HepG2 (cell line): Measurements from ENCODE around the gene ADAMTS4. TPM values are rescaled to one million over a fixed set of nuclear protein-coding genes. Genes with fewer than 3 reads are reported as not detected.

ENCODE experiments used
- ATAC-seq: fragments of 200-7000 bp; cut with Tn5 transposase; 3 replicates; pipeline ENCODE4 v1.9.1; 2020; ENCODE audit warnings: mild to moderate bottlenecking, moderate library complexity
- BruUV-seq: library from RNA; stranded (reverse); fragments of 400-500 nt; replicated peaks from 2 replicates; lab custom pipeline; 2021; lab: Mats Ljungman, UMichigan
- CTCF ChIA-PET: fragments of 300-600 bp; formaldehyde crosslinking; extraction: SDS; loops from one replicate; lab custom pipeline; 2021; ENCODE audit warnings: low total read pairs, inconsistent platforms, low intra/inter-chr PET ratio; lab: Yijun Ruan, JAX
- POLR2A ChIA-PET: fragments of 350-600 bp; sonication (Branson Sonifier 250); formaldehyde crosslinking; loops from one replicate; lab custom pipeline; 2020; ENCODE audit warnings: antibody characterized with exemption, inconsistent platforms; lab: Yijun Ruan, JAX
- DNase-seq: peaks from one replicate; pipeline ENCODE4 v3.0.0-alpha.2; 2015; ENCODE audit warnings: low spot score
- FAIRE-seq: peaks from 3 replicates; lab custom pipeline; 2011; peaks lifted over from hg19 to GRCh38; lab: Jason Lieb, UNC
- H2AFZ ChIP-seq: one replicate; pipeline ENCODE4 v1.6.1; 2011; ENCODE audit warnings: low read length, inconsistent platforms
- H3K27ac ChIP-seq: fragments of 300-600 bp; 3 replicates; pipeline ENCODE4 v1.8.0; 2011; ENCODE audit warnings: mixed run types, mild to moderate bottlenecking, mixed read lengths, low read length, inconsistent platforms; ENCODE audit not compliant: insufficient read depth; ENCODE audit errors: extremely low read length
- H3K27me3 ChIP-seq, 2 experiments: fragments of 200-600 bp in 1 of 2; 2 replicates in 1 of 2; 3 replicates in 1 of 2; pipeline versions ENCODE4 v1.6.0 to v1.8.0; 2011; ENCODE audit warnings: low read length in 2 of 2, mild to moderate bottlenecking in 2 of 2, moderate library complexity in 2 of 2, inconsistent platforms in 1 of 2; ENCODE audit not compliant: insufficient read depth in 2 of 2, control insufficient read depth in 1 of 2
- H3K36me3 ChIP-seq, 2 experiments: fragments of 200-600 bp in 1 of 2; replicated peaks in 1 of 2; 2 replicates in 1 of 2; 3 replicates in 1 of 2; pipeline versions ENCODE4 v1.5.1 to v1.8.0; 2011; ENCODE audit warnings: low read length in 2 of 2, inconsistent platforms in 1 of 2; ENCODE audit not compliant: insufficient read depth in 2 of 2, control insufficient read depth in 1 of 2
- H3K4me1 ChIP-seq: 2 replicates; pipeline ENCODE4 v1.5.1; 2012; ENCODE audit warnings: low read length, inconsistent platforms; ENCODE audit not compliant: insufficient read depth
- H3K4me2 ChIP-seq: 2 replicates; pipeline ENCODE4 v1.6.0; 2011; ENCODE audit warnings: low read depth, low read length, inconsistent platforms
- H3K4me3 ChIP-seq, 3 experiments: fragments of 200-600 bp in 1 of 3; sonication (generic), shearing (Covaris generic) in 1 of 3; replicated peaks in 1 of 3; 2 replicates each; pipeline ENCODE4 v1.5.1; 2011 to 2016; ENCODE audit warnings: low read length in 3 of 3, inconsistent platforms in 2 of 3, low read depth in 2 of 3, mild to moderate bottlenecking in 2 of 3, control low read depth in 1 of 3, mixed read lengths in 1 of 3; ENCODE audit not compliant: insufficient read depth in 1 of 3
- H3K79me2 ChIP-seq: one replicate; pipeline ENCODE4 v1.6.1; 2011; ENCODE audit warnings: low read length, inconsistent platforms; ENCODE audit not compliant: insufficient read depth
- H3K9ac ChIP-seq: 2 replicates; pipeline ENCODE4 v1.6.0; 2011; ENCODE audit warnings: mild to moderate bottlenecking, low read depth, low read length, inconsistent platforms; ENCODE audit not compliant: insufficient read depth
- H3K9me3 ChIP-seq: 2 replicates; pipeline ENCODE4 v1.5.1; 2012; ENCODE audit warnings: mild to moderate bottlenecking, low read length
- H4K20me1 ChIP-seq: 2 replicates; pipeline ENCODE4 v1.6.0; 2011; ENCODE audit warnings: inconsistent platforms, mild to moderate bottlenecking, low read length, moderate library complexity; ENCODE audit not compliant: insufficient read depth
- CREB3 ChIP-seq: sonication (generic); formaldehyde crosslinking; IDR thresholded peaks from 2 replicates; pipeline ENCODE4 v1.5.0; 2020; ENCODE audit warnings: missing genetic modification reagents
- CSRNP1 ChIP-seq: sonication (generic); formaldehyde crosslinking; IDR thresholded peaks from 2 replicates; pipeline ENCODE4 v1.8.1; 2023; ENCODE audit warnings: mild to moderate bottlenecking, missing genetic modification reagents
- HIVEP1 ChIP-seq: sonication (generic); formaldehyde crosslinking; IDR thresholded peaks from 2 replicates; pipeline ENCODE4 v1.4.0; 2020; ENCODE audit warnings: mild to moderate bottlenecking, missing genetic modification reagents
- HOXD1 ChIP-seq: sonication (generic); formaldehyde crosslinking; IDR thresholded peaks from 2 replicates; pipeline ENCODE4 v1.5.0; 2020; ENCODE audit warnings: missing genetic modification reagents
- ZBTB38 ChIP-seq: sonication (generic); formaldehyde crosslinking; IDR thresholded peaks from 2 replicates; pipeline ENCODE4 v1.5.1; 2020; ENCODE audit warnings: mild to moderate bottlenecking, missing genetic modification reagents
- ZFP91 ChIP-seq: sonication (generic); formaldehyde crosslinking; IDR thresholded peaks from 2 replicates; pipeline ENCODE4 v1.9.0; 2022; ENCODE audit warnings: missing genetic modification reagents, mild to moderate bottlenecking, borderline replicate concordance
- ZNF589 ChIP-seq: sonication (generic); formaldehyde crosslinking; conservative IDR thresholded peaks from 2 replicates; pipeline ENCODE4 v1.8.0; 2022; ENCODE audit warnings: mild to moderate bottlenecking, moderate library complexity, missing genetic modification reagents
- ZNF747 ChIP-seq: sonication (generic); formaldehyde crosslinking; IDR thresholded peaks from 2 replicates; pipeline ENCODE4 v1.8.1; 2023; ENCODE audit warnings: missing genetic modification reagents, mild to moderate bottlenecking, borderline replicate concordance
- WGBS: methylation state at CpG from one replicate; pipeline ENCODE4 v1.1.6; 2017; ENCODE audit warnings: low lambda C conversion rate; 5-methylcytosine and 5-hydroxymethylcytosine counted together
- in situ Hi-C: cut with HindIII; loops from 2 replicates; pipeline ENCODE4 v1.10.0; 2017; ENCODE audit warnings: low pct_unique_long_range_greater_than_20kb; ENCODE audit not compliant: extremely low pct_ligation_motif_present
- intact Hi-C: fragments of 100-400 bp; cut with micrococcal nuclease; formaldehyde crosslinking; loops from one replicate; pipeline ENCODE4 v1.10.0; 2022; ENCODE audit not compliant: unreplicated experiment
- polyA plus RNA-seq, 8 experiments: library from polyadenylated mRNA; depleted of rRNA in 3 of 8; stranded (reverse) in 7 of 8; unstranded in 1 of 8; fragments of >200 nt; fragmentation: Illumina TruSeq in 4 of 8; extraction: Trizol in 4 of 8; gene quantifications; 2 replicates each; pipeline versions ENCODE4 v1.2.1 to v1.2.3, GENCODE V29; 2011 to 2016; ENCODE audit warnings: low read depth in 4 of 8, missing spikeins in 1 of 8, mixed read lengths in 1 of 8; ENCODE audit not compliant: insufficient read depth in 1 of 8
- total RNA-seq, 5 experiments: library from RNA; depleted of rRNA; stranded (reverse); fragments of >200 nt; fragmentation: Illumina TruSeq; extraction: Trizol; gene quantifications; 2 replicates each; pipeline ENCODE4 v1.2.3, GENCODE V29; 2016; ENCODE audit warnings: low read depth in 1 of 5
- TF ChIP-seq, protein P1 (sequence below): sonication (generic); formaldehyde crosslinking; IDR thresholded peaks from 2 replicates; pipeline ENCODE4 v1.9.0; 2021; ENCODE audit warnings: missing genetic modification reagents, mild to moderate bottlenecking, borderline replicate concordance
- TF ChIP-seq, protein P2 (sequence below): sonication (generic); formaldehyde crosslinking; IDR thresholded peaks from 2 replicates; pipeline ENCODE4 v1.9.0; 2021; ENCODE audit warnings: missing genetic modification reagents, borderline replicate concordance

The ADAMTS4 gene
- total and polyA plus RNA-seq, 2 of the 13 experiments (the other 11 are each of a cell fraction or from before 2014, with no cell fraction given) = 0.51 to 1.7 TPM

GRCh38 chr1:161222175-161223019, 23.5 kb upstream of the ADAMTS4 start:
- DNase-seq (no peak), FAIRE-seq (no peak), ATAC-seq (no peak)
- intact Hi-C loops (no loop called here), in situ Hi-C loops (loop anchor here (10.0 kb wide), 1 partner anchor 162 kb away; no protein-coding TSS in a partner anchor)
- TSS peak; percentile 78 for BruUV-seq
- CTCF ChIA-PET = no interaction called here
- Histone ChIP-seq H3K27ac (peak overlapping the region; percentile 99), H3K9ac (peak overlapping the region; percentile 96), H3K4me2 (peak overlapping the region; percentile 87), H3K27me3 (no peaks in the 10 kb centered on the region; a peak in 1 of 5 replicates), H2AFZ (no peak overlapping the region), H4K20me1 (peaks cover 11% of the 10 kb centered on the region), H3K79me2 (peaks cover 28% of the 10 kb centered on the region), H3K4me3 (peak overlapping the region; percentile 79 to 88 (median 82)), H3K4me1 (peaks cover 66% of the 10 kb centered on the region), H3K9me3 (no peaks in the 10 kb centered on the region), H3K36me3 (peaks cover 1 to 11% of the 10 kb centered on the region in 2 experiments; a peak in 3 of 5 replicates)
- POLR2A ChIA-PET = interaction anchor here (0.7 to 12.5 kb wide), 15 partner anchors 15 to 198 kb away, joined by 3 to 357 read pairs (median 7); partner anchors contain the start of genes ADAMTS4, DEDD, NDUFS2 and NR1I3
- WGBS = 1% methylated on average over 5 of the region's 6 CpGs
- TF ChIP-seq, protein P1, sequence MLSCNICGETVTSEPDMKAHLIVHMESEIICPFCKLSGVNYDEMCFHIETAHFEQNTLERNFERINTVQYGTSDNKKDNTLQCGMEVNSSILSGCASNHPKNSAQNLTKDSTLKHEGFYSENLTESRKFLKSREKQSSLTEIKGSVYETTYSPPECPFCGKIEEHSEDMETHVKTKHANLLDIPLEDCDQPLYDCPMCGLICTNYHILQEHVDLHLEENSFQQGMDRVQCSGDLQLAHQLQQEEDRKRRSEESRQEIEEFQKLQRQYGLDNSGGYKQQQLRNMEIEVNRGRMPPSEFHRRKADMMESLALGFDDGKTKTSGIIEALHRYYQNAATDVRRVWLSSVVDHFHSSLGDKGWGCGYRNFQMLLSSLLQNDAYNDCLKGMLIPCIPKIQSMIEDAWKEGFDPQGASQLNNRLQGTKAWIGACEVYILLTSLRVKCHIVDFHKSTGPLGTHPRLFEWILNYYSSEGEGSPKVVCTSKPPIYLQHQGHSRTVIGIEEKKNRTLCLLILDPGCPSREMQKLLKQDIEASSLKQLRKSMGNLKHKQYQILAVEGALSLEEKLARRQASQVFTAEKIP (CRISPR knock-in tag) = no peak
- TF ChIP-seq, protein P2, sequence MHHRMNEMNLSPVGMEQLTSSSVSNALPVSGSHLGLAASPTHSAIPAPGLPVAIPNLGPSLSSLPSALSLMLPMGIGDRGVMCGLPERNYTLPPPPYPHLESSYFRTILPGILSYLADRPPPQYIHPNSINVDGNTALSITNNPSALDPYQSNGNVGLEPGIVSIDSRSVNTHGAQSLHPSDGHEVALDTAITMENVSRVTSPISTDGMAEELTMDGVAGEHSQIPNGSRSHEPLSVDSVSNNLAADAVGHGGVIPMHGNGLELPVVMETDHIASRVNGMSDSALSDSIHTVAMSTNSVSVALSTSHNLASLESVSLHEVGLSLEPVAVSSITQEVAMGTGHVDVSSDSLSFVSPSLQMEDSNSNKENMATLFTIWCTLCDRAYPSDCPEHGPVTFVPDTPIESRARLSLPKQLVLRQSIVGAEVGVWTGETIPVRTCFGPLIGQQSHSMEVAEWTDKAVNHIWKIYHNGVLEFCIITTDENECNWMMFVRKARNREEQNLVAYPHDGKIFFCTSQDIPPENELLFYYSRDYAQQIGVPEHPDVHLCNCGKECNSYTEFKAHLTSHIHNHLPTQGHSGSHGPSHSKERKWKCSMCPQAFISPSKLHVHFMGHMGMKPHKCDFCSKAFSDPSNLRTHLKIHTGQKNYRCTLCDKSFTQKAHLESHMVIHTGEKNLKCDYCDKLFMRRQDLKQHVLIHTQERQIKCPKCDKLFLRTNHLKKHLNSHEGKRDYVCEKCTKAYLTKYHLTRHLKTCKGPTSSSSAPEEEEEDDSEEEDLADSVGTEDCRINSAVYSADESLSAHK (CRISPR knock-in tag) = no peak
- TF ChIP-seq CSRNP1 = no peak
- TF ChIP-seq HOXD1 (CRISPR knock-in tag) = 0 out of 2 replicates have a peak, but pooled peaks have one; percentile 23
- no peak for TF ChIP-seq CREB3 (CRISPR knock-in tag)
- TF ChIP-seq HIVEP1 = no peak
- 0 out of 2 replicates have a peak, but pooled peaks have one; percentile 5 for TF ChIP-seq ZNF589 (CRISPR knock-in tag)
- 0 out of 2 replicates have a peak, but pooled peaks have one; percentile 27 for TF ChIP-seq ZNF747
- TF ChIP-seq ZFP91 = peak; percentile 11; the same call in 1 of the 2 replicates
- TF ChIP-seq ZBTB38 (CRISPR knock-in tag) = 0 out of 2 replicates have a peak, but pooled peaks have one; percentile 7
